Loucy (cell line): ENCODE results near the gene STXBP1.

Experiments used
- CTCF ChIP-seq: fragments of 200-600 bp; sonication (generic); conservative IDR thresholded peaks from 2 replicates; pipeline ENCODE4 v1.5.1; 2014; ENCODE audit warnings: mild to moderate bottlenecking, antibody characterized with exemption, low read length
- EZH2phosphoT487 ChIP-seq: fragments of 200-600 bp; IDR thresholded peaks from 2 replicates; pipeline ENCODE4 v1.6.1; 2018; ENCODE audit warnings: antibody characterized with exemption, mild to moderate bottlenecking, moderate library complexity, borderline replicate concordance

- TF ChIP-seq CTCF (no peak), EZH2phosphoT487 (no peak)
Observed at GRCh38 chr9:127722055-127722745, 110.1 kb downstream of the STXBP1 start.
